ENCODE measurements around the gene HIP1R. TPM values are rescaled to one million over a fixed set of nuclear protein-coding genes. Genes with fewer than 3 reads are reported as not detected.

The HIP1R gene
- total RNA-seq, 4 donors from 2014 or later: 50.2 to 92.7 (median 56.2) TPM

GRCh38 chr12:122807651-122808050, 27.6 kb upstream of the HIP1R start:
- 93 to 96% methylated on average over 1 of the region's 1 CpG for WGBS, 2 donors
- intact Hi-C loops (cut with DNase I): no loop called here

GRCh38 chr12:122811777-122812176, 23.5 kb upstream of the HIP1R start:
- intact Hi-C loops (cut with DNase I): no loop called here
- H3K4me1 ChIP-seq: no peaks in the 10 kb centered on the region
- no peaks in the 10 kb centered on the region for H3K27me3 ChIP-seq
- H3K9me3 ChIP-seq: no peaks in the 10 kb centered on the region
- WGBS, 2 donors: 70 to 72% methylated on average over 3 of the region's 3 CpGs
- no peak overlapping the region for H3K4me3 ChIP-seq (replicated peaks in 1 of 3)
- H3K36me3 ChIP-seq: no peaks in the 10 kb centered on the region
- no peak overlapping the region for H3K27ac ChIP-seq
- no peak for DNase-seq
- TF ChIP-seq POLR2A (IDR thresholded peaks at IDR 0.05) (no peak), CTCF (IDR thresholded peaks at IDR 0.05) (no peak)

More at GRCh38 chr12:122807651-122808050, 27.6 kb upstream of the HIP1R start:
- H3K9me3 ChIP-seq: no peaks in the 10 kb centered on the region
- no peak overlapping the region for H3K4me3 ChIP-seq (replicated peaks in 1 of 3)
- DNase-seq: no peak
- H3K4me1 ChIP-seq: no peaks in the 10 kb centered on the region
- H3K27ac ChIP-seq: no peak overlapping the region
- H3K27me3 ChIP-seq: no peaks in the 10 kb centered on the region
- H3K36me3 ChIP-seq: no peaks in the 10 kb centered on the region
- TF ChIP-seq POLR2A (IDR thresholded peaks at IDR 0.05): no peak
- TF ChIP-seq CTCF (IDR thresholded peaks at IDR 0.05): no peak

GRCh38 chr12:122813310-122813713, 21.9 kb upstream of the HIP1R start:
- no peak for TF ChIP-seq POLR2A (IDR thresholded peaks at IDR 0.05)
- TF ChIP-seq CTCF (IDR thresholded peaks at IDR 0.05): no peak
- Histone ChIP-seq H3K4me3 (replicated peaks in 1 of 3) (no peak overlapping the region), H3K9me3 (no peaks in the 10 kb centered on the region), H3K27me3 (no peaks in the 10 kb centered on the region), H3K36me3 (no peaks in the 10 kb centered on the region), H3K4me1 (no peaks in the 10 kb centered on the region), H3K27ac (no peak overlapping the region)
- intact Hi-C loops (cut with DNase I): no loop called here
- 85 to 86% methylated on average over 10 of the region's 10 CpGs for WGBS, 2 donors
- no peak for DNase-seq

GRCh38 chr12:122819209-122819785, 16.0 kb upstream of the HIP1R start:
- no peak for TF ChIP-seq CTCF (IDR thresholded peaks at IDR 0.05)
- TF ChIP-seq POLR2A (IDR thresholded peaks at IDR 0.05): no peak
- Histone ChIP-seq H3K4me1 (no peaks in the 10 kb centered on the region), H3K4me3 (replicated peaks in 1 of 3) (no peak overlapping the region), H3K9me3 (no peaks in the 10 kb centered on the region), H3K27me3 (no peaks in the 10 kb centered on the region), H3K36me3 (no peaks in the 10 kb centered on the region), H3K27ac (no peak overlapping the region)
- 74 to 82% methylated on average over 10 of the region's 10 CpGs for WGBS, 2 donors
- DNase-seq: no peak
- intact Hi-C loops (cut with DNase I): no loop called here

DNA sequence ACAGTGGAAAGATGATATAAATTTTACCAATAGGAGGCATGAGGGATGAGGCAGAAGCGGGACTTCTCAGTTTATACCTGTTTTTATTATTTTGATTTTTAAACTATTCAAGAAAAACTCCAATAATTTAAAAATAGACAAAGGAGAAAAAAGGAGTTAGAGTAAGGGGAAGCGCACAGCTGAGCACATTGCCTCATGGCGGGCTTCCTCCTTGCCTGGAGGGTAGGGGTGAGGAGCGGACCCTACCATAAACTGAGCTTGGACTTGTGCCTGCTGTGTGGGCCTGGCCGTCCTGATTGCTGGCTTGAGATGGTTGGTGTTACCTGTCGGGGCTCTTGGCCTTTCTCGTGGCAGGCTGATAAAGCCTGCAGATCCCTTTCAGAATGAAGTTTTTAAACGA, 15.1 kb upstream of the HIP1R start:
- TF ChIP-seq CTCF (IDR thresholded peaks at IDR 0.05) (no peak), POLR2A (IDR thresholded peaks at IDR 0.05) (no peak)
- WGBS, 2 donors: 91 to 94% methylated on average over 8 of the region's 8 CpGs

More for the DNA sequence above, 15.1 kb upstream of the HIP1R start:
- H3K9me3 ChIP-seq: no peaks in the 10 kb centered on the region
- no peaks in the 10 kb centered on the region for H3K4me1 ChIP-seq
- H3K27me3 ChIP-seq: no peaks in the 10 kb centered on the region
- no peaks in the 10 kb centered on the region for H3K36me3 ChIP-seq
- no peak for DNase-seq
- intact Hi-C loops (cut with DNase I): no loop called here
- no peak overlapping the region for H3K27ac ChIP-seq
- H3K4me3 ChIP-seq (replicated peaks in 1 of 3): no peak overlapping the region

Measured in thyroid gland (tissue), 4 donors.